GM19023 (cell line): ENCODE measurements around the gene STRBP.

Experiments used
- ATAC-seq: cut with Tn5 transposase; IDR thresholded peaks from one replicate; pipeline ENCODE4 v1.9.1; 2021; ENCODE audit warnings: mild to moderate bottlenecking, moderate library complexity; ENCODE audit not compliant: unreplicated experiment

Gene STRBP

DNA sequence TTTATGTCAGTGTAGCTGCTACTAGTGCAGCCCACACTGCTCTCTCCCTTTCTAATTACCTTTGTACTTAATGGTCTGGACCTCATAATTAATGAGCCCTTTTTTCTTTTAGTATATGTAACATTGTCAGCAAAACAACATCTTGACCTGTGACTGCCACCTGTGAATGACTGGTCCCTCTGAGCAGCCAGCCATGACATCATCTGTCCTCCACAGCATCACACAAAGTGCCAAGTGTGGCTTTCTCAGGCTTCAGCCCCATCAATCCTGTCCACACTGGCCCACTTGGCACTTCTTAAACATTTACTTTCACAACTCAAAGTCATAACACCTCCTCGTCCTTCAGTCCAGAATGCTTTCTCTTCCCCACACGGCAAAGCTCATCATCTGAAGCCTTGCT lies 130.2 kb downstream of the STRBP start:
- ATAC-seq, result no peak

DNA sequence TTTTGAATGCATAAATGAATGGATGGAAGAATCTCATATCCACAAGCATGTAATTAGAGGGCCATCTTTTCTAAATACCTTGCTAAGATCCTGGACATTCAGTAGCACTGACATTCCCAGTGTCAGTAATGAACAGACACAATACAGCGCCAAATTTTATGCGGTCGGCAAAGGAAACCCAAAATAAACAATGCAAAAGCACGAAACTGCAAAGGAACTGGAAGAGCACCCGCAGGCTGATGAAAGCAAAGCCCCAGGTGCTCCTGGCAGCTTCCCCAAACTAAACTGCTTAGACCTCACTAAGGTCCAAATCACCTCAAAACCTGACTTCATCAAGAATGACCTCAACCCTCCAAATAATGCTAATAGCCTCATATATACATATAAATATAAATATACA lies 133.0 kb downstream of the STRBP start:
- no peak for ATAC-seq

DNA sequence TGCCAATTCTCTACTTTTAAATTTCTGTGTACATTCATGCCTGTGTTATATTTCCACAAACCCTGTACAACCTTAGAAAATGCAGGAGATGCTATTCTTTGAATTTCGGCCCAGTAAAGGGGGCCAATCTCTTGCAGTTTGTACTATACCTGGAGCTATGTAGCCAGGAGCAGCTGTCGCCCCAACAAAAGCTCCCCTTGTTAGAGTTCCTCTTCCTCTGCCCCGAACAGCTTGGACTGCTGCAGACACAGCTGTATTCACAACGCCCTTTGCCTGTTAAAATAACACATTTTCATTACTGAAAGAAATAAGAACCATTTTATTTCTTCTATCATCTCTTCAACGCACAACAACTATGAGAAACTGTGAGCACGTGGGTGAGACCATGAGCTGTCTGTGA lies 135.7 kb downstream of the STRBP start:
- no peak for ATAC-seq

DNA sequence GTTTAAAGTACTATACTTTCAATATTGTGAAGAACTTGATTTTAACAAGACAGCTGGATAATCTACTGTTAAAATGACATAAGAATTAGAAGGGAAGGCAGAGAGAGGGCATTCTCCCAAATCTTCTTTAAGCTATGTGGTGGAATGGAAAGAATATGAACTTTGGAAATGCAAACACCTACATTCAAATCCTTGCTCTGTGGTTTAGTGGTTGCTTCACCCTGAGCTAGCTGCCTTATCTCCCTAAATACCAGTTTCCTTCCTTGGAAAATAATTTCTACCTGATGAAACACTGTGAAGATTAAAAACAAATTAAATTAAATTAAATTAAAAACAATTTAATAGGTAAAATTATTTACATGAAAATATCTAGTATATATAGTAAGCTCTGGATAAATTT lies 136.4 kb downstream of the STRBP start:
- no peak for ATAC-seq

DNA sequence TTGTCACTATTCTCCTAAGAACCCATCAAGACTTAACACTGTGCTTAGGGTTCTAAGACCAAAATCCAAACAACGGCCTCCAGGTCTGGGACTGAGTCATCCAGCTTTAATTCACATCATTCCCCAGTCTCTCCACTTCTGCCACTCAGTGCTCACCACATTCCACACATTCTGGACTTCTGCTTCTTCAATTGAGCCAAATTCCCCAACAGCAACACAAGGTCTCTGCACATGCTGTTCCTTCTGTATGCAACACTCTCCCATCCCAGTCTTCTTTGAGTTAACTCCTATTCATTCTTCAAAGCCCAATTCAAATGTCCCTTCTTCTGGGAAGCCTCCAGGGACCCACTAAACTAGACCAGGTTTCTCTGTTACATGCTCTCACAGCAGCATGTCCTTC lies 137.1 kb downstream of the STRBP start:
- no peak for ATAC-seq

DNA sequence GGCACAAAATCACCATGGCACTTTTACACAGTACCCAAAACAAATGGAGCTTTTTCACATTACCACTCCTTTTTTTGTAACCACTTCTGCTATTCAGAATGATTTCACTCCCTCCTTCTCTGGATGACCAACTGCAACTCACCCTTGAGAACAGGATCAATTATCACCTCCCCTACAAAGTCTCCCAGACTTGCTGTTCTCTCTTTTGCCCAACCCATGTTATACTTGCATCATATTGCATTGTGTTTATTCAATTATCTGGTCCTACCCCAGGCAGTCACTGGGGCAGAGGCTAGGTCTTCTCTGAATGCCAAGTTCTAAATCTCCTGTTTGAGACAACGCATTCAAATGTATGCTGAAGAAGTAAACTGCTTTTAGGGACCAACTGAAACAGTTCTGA lies 139.0 kb downstream of the STRBP start:
- ATAC-seq, result no peak

DNA sequence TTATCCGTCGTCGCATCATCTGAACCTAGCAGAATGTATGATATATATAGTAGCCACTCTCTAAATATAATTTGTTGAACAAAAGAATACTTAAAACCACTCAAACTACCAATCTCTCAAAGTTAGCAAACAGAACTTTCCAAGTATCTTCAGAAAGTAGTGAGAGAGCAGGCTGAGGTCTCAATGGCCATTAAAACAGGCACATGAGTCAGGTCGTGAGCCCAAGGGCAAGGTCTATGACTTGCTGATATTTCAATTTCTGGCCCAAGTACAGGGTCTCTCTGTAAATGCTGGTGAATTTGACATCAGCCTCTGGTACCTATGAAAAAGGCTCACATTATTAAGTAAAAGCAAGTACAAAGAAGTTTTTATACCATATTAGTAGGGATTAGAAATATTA lies 139.8 kb downstream of the STRBP start:
- no peak for ATAC-seq

DNA sequence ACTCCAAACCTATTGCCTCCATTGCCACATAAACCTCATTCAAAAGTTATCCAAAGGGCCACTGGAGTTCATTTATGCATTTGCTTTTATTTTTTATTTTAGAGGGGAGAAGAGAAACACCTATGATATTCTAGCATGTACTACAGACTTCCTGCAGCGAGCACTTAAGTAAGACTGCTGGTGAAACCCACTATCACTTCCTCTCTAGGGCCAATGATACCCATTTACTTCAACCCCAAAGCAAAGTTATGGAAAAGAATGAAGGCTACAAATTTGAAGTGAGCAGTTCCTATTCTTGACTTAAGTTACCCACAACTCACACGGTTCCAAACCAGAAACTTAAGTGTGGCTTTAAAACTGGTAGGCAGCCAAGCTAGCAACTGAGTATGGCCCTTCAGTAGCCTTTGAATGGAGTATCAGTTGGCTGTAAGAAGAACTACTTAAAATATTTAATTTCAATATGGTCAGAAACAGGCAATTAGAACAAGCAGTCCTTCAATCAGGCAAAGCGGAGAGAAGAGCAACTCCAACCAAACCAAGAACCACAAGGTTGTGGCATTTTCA lies 140.8 kb downstream of the STRBP start:
- no peak for ATAC-seq

DNA sequence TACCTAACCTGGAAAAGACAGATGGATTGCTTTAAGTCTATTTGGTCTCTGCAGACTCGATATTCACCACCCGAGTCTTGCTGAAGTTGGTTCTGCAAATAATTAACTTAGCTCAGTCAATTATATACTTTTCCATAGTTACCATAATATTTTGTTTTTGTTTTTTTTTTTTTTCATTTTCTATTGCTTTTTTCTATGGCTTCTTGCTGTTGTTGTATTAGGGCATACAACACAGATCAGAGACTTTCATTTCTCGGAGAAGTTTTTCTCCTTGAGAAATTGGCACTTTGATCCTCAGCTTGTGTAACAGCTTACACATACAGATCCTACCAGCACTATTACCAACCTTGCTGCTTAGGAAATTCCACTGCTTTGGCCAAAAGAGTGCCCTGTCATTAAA lies 146.9 kb downstream of the STRBP start:
- ATAC-seq, result no peak

DNA sequence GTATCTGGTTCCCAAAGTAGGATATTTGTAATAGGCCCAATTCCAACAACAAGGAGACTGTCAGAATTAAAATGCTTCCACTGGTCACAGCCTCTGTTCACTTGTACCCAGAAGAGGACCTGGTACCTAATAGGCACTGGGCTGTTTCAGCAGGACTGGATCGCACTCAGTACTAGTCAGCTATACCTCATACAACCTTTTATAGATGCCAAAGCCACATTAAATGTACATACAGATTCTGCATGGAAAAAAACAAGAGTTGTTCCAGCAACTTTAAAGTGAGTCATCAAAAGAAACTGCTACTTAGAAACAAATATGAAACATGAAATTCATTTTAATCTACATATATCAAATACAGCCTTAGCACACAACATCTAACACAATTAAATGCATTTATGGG lies 147.4 kb downstream of the STRBP start:
- ATAC-seq, result no peak

DNA sequence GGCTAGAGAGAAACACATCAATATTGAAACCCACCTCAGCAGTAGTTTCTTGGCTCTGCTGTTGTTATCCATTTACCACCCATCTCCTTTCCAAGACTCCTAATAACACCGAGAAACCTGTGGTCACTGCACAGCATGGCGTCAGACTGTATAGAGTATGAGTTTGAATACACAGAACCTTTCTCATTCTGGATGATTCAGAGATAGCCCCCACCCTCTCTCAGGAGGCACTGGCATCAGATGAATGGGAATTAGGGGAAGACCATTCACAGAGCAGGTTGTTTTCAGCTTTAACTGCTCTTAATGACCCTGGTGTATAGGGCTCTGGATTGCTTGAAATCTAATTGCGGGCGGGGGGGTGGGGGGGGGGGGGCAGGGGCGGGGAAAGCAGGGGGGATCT lies 148.3 kb downstream of the STRBP start:
- no peak for ATAC-seq

DNA sequence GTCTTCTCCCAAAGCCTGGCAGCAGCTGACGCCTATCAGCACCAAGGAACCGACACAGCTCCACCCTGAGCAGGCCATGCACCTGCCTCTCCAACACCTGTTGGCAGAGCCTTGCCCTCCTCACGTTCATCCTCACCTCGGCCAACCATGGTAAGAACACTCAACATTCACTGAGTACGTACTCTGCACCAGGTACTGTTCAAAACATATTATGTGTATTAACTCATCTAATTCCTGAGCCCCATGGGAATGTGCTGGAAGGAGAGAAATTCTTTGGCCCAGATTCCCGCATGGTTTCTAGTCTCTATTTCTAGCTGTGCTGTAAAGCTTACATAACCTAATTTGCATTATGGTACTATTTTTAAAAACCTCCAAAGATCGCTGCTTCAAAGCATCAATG lies 148.8 kb downstream of the STRBP start:
- no peak for ATAC-seq

DNA sequence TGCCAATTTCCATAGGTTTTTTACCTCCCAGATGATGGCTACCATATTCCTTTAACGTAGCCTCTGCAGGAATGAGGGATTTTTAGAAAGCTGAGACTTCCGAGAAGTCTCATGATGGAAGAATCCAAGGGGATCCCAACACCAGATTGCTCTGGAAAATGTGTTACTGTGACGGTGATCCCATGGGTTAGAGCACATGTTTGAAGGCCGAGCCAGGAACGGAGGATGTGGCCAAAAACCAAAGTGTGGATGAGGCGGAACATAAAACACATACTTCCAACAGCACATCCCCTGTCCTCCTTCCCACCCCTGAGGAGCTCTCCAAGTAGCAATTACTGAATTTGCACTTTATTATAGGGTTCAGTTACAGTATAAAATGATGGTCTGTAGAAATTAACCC lies 152.3 kb downstream of the STRBP start:
- ATAC-seq, result no peak

DNA sequence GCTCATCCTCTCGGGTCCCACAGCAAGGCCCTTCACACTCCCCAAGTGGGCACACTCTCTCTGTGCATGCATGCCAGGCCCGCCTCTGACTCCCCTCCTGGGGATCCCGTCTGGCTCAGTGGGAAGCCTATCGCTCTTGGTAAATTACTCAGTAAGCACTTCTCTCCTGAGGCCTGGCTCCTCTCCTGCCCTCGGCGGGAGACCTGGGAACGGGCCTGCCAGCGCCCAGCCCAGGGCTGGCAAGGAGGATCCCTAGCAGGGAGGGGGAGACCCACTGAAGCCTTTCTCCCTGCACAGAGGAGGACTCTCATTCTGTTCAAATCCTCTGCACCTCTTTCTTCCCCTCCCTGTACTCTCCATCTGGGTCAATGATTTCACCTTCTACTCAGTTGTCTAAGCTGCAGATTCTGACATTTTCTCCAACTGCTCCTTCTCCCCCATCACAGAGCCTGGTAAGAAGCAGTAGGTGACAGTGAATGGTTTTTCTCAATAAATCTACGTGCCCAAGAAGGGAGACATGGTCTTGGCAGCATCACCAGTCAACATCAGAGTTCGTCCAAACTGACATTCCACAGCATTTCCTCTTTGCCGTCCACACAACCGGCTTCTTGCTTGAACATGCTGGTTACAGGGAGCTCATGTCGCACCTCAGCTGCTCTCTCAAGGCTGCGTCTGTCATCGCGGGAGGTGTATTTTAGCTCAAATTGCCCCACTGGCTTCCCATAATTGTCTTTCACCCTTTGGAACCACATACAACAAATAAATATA lies 153.1 kb downstream of the STRBP start:
- ATAC-seq, result no peak

DNA sequence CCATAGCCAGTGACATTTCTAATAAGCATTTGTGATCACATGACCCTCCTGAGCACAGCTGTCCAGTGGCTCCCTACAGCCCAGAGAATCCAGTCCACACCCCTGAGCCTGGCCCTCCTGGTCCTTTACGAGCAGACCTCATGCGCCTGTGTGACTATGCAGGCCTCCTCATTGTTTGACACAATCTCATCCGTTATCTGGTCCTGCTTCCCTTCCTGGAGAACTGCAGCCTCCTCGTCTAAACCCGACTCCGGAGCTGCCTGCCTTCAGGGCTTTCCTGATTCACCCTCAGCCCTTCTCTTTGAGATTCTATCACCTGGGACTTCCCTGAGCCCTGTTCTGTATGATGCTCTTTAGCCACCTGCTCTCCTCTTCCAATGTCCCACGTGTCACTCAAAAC lies 155.2 kb downstream of the STRBP start:
- no peak for ATAC-seq

DNA sequence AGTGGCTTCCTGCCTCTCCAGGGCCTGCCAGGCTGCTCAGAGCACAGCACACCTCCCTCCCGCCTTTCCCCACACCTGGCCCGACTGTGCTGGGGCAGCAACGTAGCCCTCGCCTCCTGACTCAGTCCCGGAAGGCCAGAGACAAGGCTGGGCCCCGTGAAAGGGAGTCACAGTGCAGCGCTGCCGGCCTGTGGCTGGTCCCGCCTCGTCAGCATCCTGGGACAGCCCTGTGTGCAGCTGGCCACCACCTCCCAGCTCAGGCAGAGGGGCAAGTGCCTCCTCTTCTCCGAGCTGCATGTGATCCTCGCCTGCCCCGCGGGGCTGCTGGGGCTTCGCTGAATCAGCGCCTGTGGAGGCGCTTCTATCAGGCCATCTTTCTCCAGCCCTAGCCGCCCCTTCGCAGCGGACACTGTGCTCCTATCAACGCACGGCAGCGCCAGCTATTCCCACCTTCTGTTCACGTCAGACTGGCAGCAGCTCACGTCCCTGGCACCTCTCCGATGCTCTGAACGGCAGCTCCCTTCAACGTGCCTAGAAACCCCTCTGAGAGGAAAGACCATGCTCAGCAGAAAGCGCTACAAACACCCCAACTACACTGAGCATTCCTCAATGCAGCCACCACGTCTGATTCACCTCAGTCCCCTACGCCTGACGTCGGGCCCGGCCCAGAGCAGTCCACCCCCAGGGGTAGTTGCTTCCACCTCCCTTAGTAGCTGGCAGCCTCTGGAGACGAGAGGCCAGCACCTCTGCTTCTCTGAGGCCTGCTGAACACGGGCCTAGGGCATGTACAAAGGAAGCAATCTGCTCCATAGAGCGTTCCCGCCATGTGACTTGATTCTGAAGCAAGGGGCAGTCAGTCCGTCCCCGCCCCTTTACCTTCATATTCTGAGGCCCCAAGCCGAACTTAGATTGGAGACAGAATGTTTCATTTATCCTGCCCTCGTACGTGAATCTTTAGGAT lies 156.1 kb downstream of the STRBP start:
- ATAC-seq, result no peak

DNA sequence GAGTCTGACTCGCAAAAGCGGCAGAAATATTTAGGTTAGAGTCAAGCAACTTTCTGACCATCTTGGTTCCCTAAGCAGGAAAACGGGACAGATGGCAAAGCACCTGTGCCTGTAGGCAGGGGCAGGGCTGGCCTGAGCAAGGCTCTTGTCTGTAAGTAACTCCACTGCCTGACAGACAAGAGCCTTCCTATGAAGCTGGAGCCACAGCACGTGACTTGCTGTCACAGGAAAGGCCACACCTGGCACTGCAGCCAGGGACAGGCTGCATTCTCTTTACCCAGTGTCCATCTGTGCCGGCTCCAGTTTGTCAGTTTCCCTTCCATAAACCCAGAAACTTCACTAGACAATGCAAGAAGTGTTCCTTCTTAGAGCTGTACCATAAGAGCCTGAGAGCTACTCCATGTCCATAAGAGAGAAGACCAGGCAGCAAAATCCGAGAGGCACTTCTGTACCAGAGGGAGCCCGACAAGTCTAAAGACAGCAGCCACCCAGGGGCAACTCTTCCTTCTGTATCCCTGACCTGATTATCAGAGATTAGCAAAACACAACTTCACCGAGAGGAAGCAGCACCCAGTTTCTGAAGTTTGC lies 156.9 kb downstream of the STRBP start:
- no peak for ATAC-seq

DNA sequence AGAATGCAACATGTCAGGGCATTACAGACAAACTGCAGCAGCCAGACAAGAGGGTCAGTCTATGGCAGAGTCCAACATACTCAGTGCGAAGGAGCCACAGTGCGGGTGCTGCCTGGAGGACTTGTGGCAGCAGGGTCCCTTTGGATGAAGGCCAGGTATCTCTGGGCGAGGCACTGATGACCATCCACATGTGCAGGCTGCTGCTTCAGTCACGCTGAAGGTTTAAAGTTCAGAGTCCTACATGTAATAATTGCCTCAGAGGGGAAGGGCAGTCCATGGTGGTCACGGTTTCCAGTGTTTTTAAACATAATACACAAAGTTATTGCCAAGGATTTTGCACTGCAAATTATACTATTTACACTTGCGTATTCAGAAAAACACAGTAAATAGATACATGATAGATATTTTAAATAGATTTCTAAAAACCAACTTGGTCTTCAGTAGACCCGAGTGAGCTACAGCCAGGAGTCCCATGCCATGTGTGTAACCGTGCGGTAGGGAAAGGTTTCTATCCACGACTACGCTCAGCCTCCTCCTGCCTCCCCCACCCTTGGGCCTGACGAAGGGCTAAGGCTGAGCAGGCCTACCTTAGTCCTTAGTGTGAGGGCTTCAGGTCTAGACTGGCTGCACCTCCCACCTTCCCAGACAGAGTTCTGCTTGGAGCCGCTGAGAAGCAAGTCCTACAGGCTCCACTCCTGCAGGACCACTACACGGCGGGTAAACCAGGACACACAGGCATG lies 158.7 kb downstream of the STRBP start:
- no peak for ATAC-seq

DNA sequence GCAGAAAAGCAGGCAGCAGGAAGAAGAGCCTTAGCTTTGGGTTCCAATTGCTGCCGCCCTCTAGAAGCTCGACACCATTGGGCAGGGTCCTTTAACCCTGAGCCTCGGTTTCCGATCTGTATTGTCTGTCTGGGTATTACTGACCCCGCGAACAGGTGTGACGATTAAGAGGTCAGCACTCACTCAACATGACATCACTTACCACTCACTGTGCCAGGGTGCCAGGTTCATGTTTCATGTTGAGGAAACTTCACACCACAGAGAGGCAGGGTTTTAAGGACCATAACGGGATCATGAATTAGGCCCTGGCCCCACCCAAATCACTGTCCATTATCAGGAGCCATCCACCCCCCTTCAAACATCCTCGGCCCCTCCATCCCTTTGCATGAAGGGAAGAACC lies 159.4 kb downstream of the STRBP start:
- ATAC-seq, result no peak

DNA sequence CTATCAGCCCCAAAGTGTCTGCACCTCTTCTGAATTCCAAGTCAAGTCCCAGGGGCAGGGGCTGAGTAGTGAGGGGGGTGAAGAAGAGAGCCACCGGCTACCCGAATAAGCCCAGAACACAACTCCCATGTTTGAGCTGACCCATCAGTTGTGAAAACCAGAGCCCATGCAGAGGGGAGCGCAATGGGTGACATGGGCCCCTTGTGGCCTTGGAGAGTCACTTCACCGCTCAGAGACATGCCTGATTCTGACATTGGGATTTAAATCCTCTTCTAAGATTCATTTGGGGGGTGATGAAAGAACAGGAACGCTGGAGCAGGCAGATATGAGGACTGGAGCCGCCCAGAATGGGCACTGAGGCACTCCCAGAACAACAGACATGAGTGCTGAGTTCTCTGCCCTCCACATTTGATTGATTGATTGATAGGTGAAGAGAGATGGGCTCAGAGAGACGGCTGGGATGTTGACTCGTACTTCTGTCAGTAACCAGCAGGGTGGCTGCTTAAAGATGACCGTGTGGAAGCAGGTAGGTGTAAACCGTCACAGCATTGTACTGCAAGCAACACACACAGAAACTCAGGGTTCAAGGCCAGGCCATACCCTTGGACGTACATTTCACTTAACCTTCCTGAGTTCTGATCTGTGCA lies 160.6 kb downstream of the STRBP start:
- ATAC-seq, result no peak
